Embryonic facial prominence (tissue), 1 donor: ENCODE data around the gene ZNF665.
A peak's percentile ranks its signal among the peaks of the same experiment; 100 is the strongest.
"Not testable (repeated sequence)": the region's sequence is repeated elsewhere in the genome, so short reads cannot be mapped to it uniquely, and the experiment has no call there.

Experiments used
- DNase-seq: peaks from one replicate; pipeline ENCODE4 v3.0.0-alpha.2; 2016; ENCODE audit errors: extremely low spot score

Gene ZNF665

DNA sequence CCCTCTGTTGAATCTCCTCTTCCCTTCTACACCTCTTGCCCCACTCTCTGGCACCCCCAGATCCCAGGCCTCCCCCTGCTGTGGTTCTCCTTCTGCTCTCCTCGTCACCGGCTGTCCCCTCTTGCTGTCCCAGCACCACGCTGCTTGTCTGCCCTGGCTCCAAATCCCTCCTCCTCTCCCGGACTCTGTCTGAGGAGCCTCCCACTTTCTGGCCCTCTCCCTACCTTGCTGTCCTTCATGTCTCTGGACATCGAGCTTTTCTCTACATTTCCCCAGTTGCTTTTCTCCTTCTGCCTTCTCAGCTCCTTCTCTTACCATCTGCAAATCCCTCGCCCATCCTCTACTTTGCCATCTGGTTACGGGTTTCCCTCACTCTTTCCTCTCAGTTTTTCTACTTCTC, 35.5 kb downstream of the ZNF665 start:
- DNase-seq, result no peak

DNA sequence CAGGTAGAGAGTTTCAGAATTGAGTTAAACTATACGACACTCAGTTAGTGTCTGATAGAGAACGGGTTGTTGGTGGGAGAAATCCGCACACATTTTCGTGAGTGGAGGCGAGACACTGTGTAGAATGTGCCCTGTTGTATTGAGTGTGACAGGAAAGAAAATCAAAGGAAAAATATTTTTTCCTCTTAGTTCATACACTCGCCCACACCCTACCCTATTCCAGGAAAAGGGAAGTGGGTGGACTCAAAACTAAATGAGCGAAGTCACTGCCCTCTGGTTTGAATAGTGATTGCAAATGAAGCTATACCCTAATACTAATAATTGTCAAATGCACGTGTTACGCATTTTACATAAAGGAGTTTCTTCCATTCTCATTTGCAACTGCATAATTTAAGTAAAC, 36.3 kb downstream of the ZNF665 start:
- no peak for DNase-seq

DNA sequence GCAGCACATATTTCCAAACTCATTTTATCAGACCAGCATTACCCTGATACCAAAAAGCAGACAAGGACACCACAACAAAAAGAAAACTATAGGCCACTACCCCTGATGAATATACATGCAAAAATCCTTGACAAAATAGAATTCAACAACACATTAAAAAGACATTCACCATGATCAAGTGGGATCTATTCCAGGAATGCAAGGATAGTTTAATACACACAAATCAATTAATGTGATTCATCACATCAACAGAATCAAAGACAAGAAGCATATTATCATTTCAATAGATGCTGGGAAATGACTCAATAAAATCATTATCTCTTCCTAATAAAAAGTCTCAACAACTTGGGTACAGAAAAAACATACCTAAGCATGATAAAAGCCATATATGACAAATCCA, 45.5 kb downstream of the ZNF665 start:
- DNase-seq, result no peak

DNA sequence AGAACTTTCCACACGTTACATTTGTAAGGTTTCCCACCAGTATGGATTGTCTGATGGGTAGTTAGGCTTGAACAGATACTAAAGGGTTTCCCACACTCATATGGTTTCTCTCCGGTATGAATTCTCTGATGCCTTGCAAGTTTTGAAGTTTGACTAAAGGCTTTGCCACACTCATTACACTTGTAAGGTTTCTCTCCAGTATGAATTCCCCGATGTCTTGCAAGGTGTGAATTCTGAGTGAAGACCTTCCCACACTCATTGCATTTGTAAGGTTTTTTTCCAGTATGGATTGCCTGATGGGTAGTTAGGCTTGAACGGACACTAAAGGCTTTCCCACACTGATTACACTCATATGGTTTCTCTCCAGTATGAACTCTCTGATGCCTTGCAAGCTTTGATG, 52.8 kb downstream of the ZNF665 start:
- no peak for DNase-seq

DNA sequence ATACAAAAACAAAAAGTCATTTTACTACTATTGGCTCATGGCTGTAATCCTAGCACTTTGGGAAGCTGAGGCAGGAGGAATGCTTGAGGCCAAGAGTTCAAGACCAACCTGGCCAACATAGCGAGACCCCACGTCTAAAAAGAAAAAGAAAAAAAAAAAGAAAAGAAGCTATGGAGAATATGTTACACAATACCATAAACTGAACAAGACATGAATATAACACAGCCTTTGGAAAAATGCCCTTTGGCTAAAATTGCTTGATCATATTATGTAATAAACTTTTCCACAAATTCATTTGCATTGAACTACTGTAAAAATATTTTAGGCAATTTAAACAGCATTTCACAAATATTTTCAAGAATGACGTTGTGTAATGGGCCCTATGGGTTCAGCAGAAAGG, 56.7 kb downstream of the ZNF665 start:
- no peak for DNase-seq

DNA sequence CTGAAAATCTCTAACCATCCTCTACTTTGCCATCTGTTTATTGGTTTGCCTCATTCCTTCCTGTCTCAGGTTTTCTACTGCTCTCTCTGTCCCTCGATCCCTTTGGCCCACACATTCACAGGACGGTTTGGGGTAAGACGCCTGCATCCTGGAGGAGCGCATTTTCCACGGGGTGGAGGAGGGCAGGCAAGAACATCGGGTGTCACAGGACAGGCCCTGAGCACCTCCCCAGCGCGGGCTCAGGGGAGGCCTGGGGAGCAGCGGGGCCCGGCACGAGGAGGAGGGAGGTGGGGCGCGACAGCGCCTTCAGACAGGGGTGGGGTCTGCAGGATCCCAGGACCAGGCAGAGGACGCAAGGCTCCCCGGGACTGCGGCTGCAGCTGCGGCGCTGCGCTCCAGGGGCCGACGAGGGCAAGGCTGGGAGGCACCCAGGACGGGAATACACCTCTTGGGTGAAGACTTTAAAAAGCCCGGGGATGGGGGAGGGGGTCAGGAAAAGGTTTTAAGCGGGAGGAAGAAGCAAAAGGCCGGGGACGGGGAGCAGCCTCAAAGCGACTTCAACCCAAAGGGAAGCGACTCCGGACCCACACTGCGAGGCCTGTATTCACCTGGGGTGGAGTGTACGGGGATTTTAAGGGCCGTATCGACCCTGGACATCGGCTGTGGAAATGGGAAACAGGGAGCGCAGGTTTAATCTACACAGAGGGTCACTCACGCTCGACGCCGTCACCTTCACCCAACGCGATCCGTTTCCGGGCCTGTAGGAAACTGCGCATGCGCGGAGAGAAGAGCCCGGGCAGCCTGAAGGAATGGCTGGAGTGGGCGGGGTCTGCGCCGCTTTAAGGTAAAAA, 60.8 kb downstream of the ZNF665 start, which contains the start of gene ZNF415:
ZNF415 (minus strand) TSS at position 770 of the 851 bp plus-strand sequence. CDS start 10,234 bp downstream, outside the sequence.
- peak; percentile 65 for DNase-seq

DNA sequence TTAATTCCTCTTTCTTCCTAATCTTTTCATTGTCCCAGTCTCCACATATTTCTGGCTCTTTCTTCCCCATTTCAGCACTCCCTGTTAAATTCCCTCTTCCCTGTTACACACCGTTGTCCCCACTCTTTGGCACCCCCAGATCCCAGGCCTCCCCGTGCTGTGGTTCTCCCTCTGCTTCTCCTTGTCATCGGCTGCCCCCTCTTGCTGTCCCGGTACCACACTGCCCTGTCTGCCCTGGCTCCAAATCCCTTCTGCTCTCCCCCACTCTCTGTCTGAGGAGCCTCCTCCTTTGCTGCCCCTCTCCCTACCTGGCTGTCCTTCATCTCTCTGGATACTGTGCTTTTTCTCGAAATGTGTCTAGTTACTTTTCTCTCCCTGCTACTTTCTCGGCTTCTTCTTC, 61.4 kb downstream of the ZNF665 start:
- DNase-seq, result no peak

DNA sequence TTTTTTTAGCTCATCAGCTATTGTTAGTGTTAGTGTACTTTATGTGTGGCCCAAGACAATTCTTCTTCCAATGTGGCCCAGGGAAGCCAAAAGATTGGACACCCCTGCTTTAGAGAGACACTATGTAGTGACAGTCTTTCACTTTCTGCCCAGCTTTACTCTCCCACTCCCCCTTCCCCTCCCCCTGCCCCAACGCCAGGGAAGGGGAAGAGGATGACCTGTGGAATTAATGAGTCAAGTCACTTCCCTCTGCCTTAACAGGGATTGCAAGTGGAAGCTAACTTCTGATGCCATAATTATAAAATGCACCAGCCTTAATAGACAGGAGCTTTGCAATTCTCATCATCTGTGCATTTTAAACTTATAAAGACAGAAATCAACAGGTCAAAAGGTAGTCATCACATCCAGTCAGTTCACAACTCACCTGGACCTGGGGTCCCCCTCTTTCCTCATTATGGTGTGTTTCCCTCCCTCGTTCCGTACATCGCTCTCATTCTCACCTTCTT, 62.0 kb downstream of the ZNF665 start:
- DNase-seq, result no peak

DNA sequence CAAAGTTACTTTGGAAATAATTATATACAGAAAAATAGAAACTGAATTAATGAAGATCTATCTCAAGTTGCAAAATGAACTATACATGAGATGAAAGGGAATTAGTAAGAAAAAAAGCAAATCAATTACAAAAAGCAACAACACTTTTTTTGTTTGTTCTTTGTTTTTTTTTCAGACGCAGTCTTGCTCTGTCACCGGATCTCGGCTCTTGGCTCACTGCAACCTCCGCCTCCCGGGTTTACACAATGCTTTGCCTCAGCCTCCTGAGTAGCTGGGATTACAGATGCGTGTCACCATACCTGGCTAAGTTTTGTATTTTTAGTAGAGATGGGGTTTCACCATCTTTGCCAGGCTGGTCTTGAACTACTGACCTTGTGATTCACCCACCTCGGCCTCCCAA, 62.7 kb downstream of the ZNF665 start:
- DNase-seq, result no peak

DNA sequence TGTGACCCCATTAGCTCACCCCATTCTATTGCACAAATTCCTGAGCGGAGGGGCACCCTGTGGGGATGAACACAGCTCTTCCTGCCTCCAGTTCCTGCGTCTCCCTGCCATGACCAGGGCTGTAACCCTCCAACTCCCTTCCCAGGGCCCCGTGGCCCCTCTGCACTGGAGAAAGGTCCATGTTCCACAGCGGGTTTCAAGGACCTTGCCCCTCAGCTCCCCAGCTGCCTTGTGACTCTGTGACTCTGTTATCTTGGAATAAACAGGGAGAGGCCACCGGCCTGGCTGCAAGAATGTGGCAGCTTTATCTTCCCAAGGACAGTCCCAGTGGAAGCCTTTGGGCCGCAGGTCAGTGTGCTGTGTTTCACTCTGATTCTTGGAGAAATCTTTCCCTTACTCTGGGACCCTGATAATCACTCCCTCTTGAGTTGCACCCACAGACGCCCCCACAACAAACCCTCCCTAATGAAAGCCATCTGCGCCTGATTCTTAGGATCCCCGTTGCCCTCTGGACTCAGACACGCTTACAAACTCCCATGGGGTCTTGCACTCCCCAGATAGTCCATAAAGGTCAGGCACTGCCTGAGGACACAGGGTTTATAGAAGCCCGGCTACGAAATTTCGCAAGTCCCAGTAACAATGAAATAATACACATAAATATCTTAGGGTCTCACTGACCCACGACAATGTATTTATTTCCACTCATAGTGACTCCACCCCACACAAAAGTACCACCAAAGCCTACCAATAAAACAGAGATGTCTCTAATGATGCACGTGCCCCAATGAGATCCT, 66.2 kb downstream of the ZNF665 start:
- not testable (repeated sequence) for DNase-seq

DNA sequence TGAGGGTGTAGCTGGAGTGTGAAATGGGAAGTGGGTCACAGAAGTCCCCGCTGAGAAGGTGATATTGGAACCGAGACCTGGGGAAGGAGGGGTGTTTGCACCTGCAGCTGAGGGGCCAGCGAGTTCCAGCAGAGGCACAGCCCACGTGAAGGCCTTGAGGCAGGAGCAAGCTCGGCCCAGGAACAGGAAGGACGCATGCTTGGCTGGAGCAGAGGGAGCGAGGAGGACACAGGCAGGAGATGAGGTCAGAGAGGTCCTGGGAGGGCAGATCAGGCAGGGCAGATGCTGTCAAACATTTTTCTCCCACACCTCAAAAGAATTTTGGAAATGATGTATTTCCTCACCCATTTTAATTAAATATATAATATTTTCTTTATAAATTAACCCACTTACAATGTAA, 69.8 kb downstream of the ZNF665 start:
- no peak for DNase-seq
